Fibroblast of lung (primary cell): ENCODE data around the gene UACA. TPM values are rescaled to one million over a fixed set of nuclear protein-coding genes. Genes with fewer than 3 reads are reported as not detected.

Experiments
- DNase-seq, 2 donors: peaks; one replicate each; pipeline versions ENCODE4 v3.0.0 to v3.0.0-alpha.2; 2010; ENCODE audit warnings: low read depth in 2 of 2
- H2AFZ ChIP-seq: 2 replicates; pipeline ENCODE4 v1.5.1; 2012; ENCODE audit warnings: low read length, control low read depth, inconsistent platforms
- H3K27ac ChIP-seq: 2 replicates; pipeline ENCODE4 v1.5.1; 2011; ENCODE audit warnings: low read length, control low read depth; ENCODE audit not compliant: insufficient read depth
- H3K27me3 ChIP-seq: 2 replicates; pipeline ENCODE4 v1.5.1; 2011; ENCODE audit warnings: mild to moderate bottlenecking, low read length; ENCODE audit not compliant: control insufficient read depth, insufficient read depth
- H3K36me3 ChIP-seq: 2 replicates; pipeline ENCODE4 v1.5.1; 2011; ENCODE audit warnings: low read length; ENCODE audit not compliant: control insufficient read depth, insufficient read depth
- H3K4me1 ChIP-seq: 2 replicates; pipeline ENCODE4 v1.5.1; 2011; ENCODE audit warnings: low read length; ENCODE audit not compliant: control insufficient read depth, insufficient read depth; ENCODE audit errors: extremely low read depth
- H3K4me2 ChIP-seq: 2 replicates; pipeline ENCODE4 v1.5.1; 2011; ENCODE audit warnings: low read length, control low read depth; ENCODE audit not compliant: insufficient read depth; ENCODE audit errors: extremely low read depth
- H3K4me3 ChIP-seq, 4 experiments: fragments of 200-600 bp in 1 of 4; sonication (generic) in 1 of 4; replicated peaks in 1 of 4; 2 replicates each; pipeline ENCODE4 v1.5.1; 2011 to 2016; ENCODE audit warnings: low read length in 4 of 4, low read depth in 3 of 4, mild to moderate bottlenecking in 3 of 4, control low read depth in 2 of 4, inconsistent platforms in 1 of 4, mixed read lengths in 1 of 4; ENCODE audit not compliant: insufficient read depth in 1 of 4; ENCODE audit errors: control extremely low read depth in 1 of 4
- H3K79me2 ChIP-seq: 2 replicates; pipeline ENCODE4 v1.5.1; 2012; ENCODE audit warnings: mild to moderate bottlenecking, low read length, inconsistent platforms; ENCODE audit not compliant: control insufficient read depth, insufficient read depth
- H3K9ac ChIP-seq: 2 replicates; pipeline ENCODE4 v1.5.1; 2011; ENCODE audit warnings: mild to moderate bottlenecking, low read length, control low read depth; ENCODE audit not compliant: insufficient read depth
- H3K9me3 ChIP-seq: 2 replicates; pipeline ENCODE4 v1.5.1; 2012; ENCODE audit warnings: low read depth, low read length; ENCODE audit not compliant: control insufficient read depth, insufficient read depth
- H4K20me1 ChIP-seq: 2 replicates; pipeline ENCODE4 v1.5.1; 2011; ENCODE audit warnings: low read length; ENCODE audit not compliant: control insufficient read depth, insufficient read depth; ENCODE audit errors: extremely low read depth
- EZH2 ChIP-seq: IDR thresholded peaks from 2 replicates; pipeline ENCODE4 v1.5.1; 2012; ENCODE audit warnings: low read length, control low read depth, mild to moderate bottlenecking; ENCODE audit errors: missing control alignments
- polyA plus RNA-seq, 2 donors: library from polyadenylated mRNA; depleted of rRNA in 1 of 2; stranded (reverse) in 1 of 2; unstranded in 1 of 2; fragments of >200 nt; gene quantifications; 2 replicates each; pipeline ENCODE4 v1.2.1, GENCODE V29; 2011 to 2012; ENCODE audit warnings: missing spikeins in 1 of 2
- total RNA-seq: library from RNA; depleted of rRNA; stranded (reverse); fragments of >200 nt; gene quantifications from 2 replicates; pipeline ENCODE4 v1.2.1, GENCODE V29; 2014
- TF ChIP-seq, protein P1 (sequence below), 2 donors: IDR thresholded peaks in 1 of 2; conservative IDR thresholded peaks in 1 of 2; 1 replicate in 1 of 2; 2 replicates in 1 of 2; pipeline ENCODE4 v1.5.1; 2011 to 2012; ENCODE audit warnings: low read length in 2 of 2, control low read depth in 1 of 2, inconsistent platforms in 1 of 2, low read depth in 1 of 2, mild to moderate bottlenecking in 1 of 2

UACA gene
- total and polyA plus RNA-seq, 2 donors (not counting 1 experiment from before 2014, with no cell fraction given) = 170 to 187 TPM

DNA sequence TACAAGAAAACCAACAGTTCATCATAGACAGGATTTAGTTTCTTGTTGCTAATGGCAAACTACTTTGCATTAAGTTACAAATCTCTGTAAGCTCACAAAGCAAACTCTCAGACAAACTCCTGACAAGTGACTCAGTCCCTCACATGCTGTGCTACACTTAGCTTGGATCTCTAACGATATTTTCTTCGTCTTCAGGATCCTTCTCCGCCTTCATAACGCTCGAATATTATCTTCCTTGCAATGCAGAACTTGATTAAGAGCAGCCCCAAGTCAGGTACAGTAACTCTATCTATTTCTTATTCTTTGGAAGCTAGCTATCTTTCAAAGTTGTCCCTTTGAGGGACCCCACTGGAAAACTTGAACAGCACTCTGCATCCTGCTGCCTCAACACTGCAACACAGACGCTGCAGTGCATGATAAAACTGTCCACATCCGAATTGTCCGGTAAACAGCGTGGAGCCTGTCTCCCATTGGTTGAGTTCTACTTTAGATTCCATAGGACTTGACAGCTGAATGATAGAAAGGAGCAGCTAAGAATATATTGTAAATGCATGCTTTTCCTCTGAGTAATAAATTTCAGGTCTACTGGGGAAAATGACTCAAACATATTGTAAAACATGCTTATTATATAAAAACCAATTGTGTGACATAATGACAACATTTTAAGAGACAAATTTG lies 61.3 kb downstream of the UACA start:
- Histone ChIP-seq H3K4me1 (peaks cover 23% of the 10 kb centered on the region), H2AFZ (no peak overlapping the region), H3K4me2 (peak overlapping the region; percentile 87), H3K9me3 (no peaks in the 10 kb centered on the region), H4K20me1 (no peaks in the 10 kb centered on the region), H3K79me2 (peaks cover 96% of the 10 kb centered on the region), H3K9ac (no peak overlapping the region), H3K27ac (peak overlapping the region; percentile 63), H3K36me3 (peaks cover 2% of the 10 kb centered on the region), H3K4me3 (peak overlapping the region; percentile 34 to 60 (median 46)), H3K27me3 (no peaks in the 10 kb centered on the region)
- peak; percentile 71 to 79 for DNase-seq
- TF ChIP-seq EZH2 = no peak
- TF ChIP-seq, protein P1, sequence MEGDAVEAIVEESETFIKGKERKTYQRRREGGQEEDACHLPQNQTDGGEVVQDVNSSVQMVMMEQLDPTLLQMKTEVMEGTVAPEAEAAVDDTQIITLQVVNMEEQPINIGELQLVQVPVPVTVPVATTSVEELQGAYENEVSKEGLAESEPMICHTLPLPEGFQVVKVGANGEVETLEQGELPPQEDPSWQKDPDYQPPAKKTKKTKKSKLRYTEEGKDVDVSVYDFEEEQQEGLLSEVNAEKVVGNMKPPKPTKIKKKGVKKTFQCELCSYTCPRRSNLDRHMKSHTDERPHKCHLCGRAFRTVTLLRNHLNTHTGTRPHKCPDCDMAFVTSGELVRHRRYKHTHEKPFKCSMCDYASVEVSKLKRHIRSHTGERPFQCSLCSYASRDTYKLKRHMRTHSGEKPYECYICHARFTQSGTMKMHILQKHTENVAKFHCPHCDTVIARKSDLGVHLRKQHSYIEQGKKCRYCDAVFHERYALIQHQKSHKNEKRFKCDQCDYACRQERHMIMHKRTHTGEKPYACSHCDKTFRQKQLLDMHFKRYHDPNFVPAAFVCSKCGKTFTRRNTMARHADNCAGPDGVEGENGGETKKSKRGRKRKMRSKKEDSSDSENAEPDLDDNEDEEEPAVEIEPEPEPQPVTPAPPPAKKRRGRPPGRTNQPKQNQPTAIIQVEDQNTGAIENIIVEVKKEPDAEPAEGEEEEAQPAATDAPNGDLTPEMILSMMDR (conservative IDR thresholded peaks at IDR 0.05 in 1 of 2, IDR thresholded peaks at IDR 0.05 in 1 of 2; ENCODE audit: low read depth in 1 of 2, low read length in 2 of 2) = no peak

GRCh38 chr15:70701171-70701570 lies 62.2 kb downstream of the UACA start:
- Histone ChIP-seq H3K9me3 (no peaks in the 10 kb centered on the region), H3K9ac (no peak overlapping the region), H3K79me2 (peaks cover 95% of the 10 kb centered on the region), H4K20me1 (peaks cover 2% of the 10 kb centered on the region), H3K27ac (peak overlapping the region; percentile 63), H3K4me3 (peak overlapping the region in 3 of 4 experiments; percentile 0 to 54 (median 30)), H3K4me2 (peak overlapping the region; percentile 87), H3K27me3 (no peaks in the 10 kb centered on the region), H3K36me3 (peaks cover 4% of the 10 kb centered on the region), H2AFZ (no peak overlapping the region), H3K4me1 (peaks cover 23% of the 10 kb centered on the region)
- TF ChIP-seq, protein P1 (conservative IDR thresholded peaks at IDR 0.05 in 1 of 2, IDR thresholded peaks at IDR 0.05 in 1 of 2; ENCODE audit: low read depth in 1 of 2, low read length in 2 of 2) = no peak
- TF ChIP-seq EZH2 = no peak
- no peak for DNase-seq

DNA sequence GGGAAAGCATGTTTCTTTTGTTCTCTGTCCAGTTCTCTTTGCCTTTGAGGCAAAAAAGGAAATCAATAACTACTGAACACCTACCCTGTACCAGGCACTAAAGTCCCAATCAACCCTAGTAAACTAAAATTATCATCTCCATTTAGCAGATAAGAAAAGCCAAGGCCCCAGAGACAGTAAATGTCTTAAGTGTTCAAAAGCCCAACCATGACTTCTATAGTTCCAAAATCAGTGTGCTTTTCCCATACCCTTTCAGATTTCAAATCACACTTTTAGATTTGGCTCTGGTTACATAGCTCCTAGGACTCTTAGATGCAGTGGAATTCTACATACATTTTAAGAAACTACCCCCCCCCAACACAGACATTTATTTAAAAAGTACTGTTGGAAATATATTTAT lies 63.5 kb downstream of the UACA start:
- peak overlapping the region in 3 of 4 experiments; percentile 6 to 38 (median 6) for H3K4me3 ChIP-seq
- H2AFZ ChIP-seq = no peak overlapping the region
- H3K27me3 ChIP-seq = no peaks in the 10 kb centered on the region
- H3K4me1 ChIP-seq = peaks cover 23% of the 10 kb centered on the region
- H3K9me3 ChIP-seq = no peaks in the 10 kb centered on the region
- peak in 1 of 2 donors; percentile 25 for DNase-seq
- peaks cover 2% of the 10 kb centered on the region for H4K20me1 ChIP-seq
- H3K36me3 ChIP-seq = peaks cover 4% of the 10 kb centered on the region
- peak overlapping the region; percentile 39 for H3K27ac ChIP-seq
- TF ChIP-seq EZH2 = no peak
- TF ChIP-seq, protein P1 (conservative IDR thresholded peaks at IDR 0.05 in 1 of 2, IDR thresholded peaks at IDR 0.05 in 1 of 2; ENCODE audit: low read depth in 1 of 2, low read length in 2 of 2) = no peak
- H3K79me2 ChIP-seq = peaks cover 93% of the 10 kb centered on the region
- peak overlapping the region; percentile 27 for H3K9ac ChIP-seq
- H3K4me2 ChIP-seq = peak overlapping the region; percentile 69
